Neural cell (in vitro differentiated cells): ENCODE measurements around the gene ARID3C. TPM values are rescaled to one million over a fixed set of nuclear protein-coding genes. Genes with fewer than 3 reads are reported as not detected.

Experiments
- H2AFZ ChIP-seq: fragments of 200-600, 300-800 bp; sonication (generic), shearing (Covaris generic); 2 replicates; pipeline ENCODE4 v1.6.0; 2014; ENCODE audit warnings: low read depth, mild to moderate bottlenecking, antibody characterized with exemption, low read length, moderate library complexity
- H3F3A ChIP-seq: fragments of 200-600 bp; shearing (Covaris generic); 2 replicates; pipeline ENCODE4 v1.6.1; 2016; ENCODE audit warnings: mild to moderate bottlenecking, moderate library complexity, mixed read lengths, antibody characterized with exemption, low read length; ENCODE audit not compliant: insufficient read depth, poor library complexity, severe bottlenecking
- H3K27ac ChIP-seq: fragments of 200-600, 300-800 bp; sonication (generic), shearing (Covaris generic); 2 replicates; pipeline ENCODE4 v1.5.1; 2014; ENCODE audit warnings: mild to moderate bottlenecking, low read length, moderate library complexity
- H3K27me3 ChIP-seq: fragments of 300-800, 200-600 bp; sonication (generic), shearing (Covaris generic); 2 replicates; pipeline ENCODE4 v1.6.0; 2014; ENCODE audit warnings: mild to moderate bottlenecking, low read depth, low read length, moderate library complexity; ENCODE audit not compliant: insufficient read depth
- H3K36me3 ChIP-seq: fragments of 300-800, 200-600 bp; sonication (generic), shearing (Covaris generic); 2 replicates; pipeline ENCODE4 v1.5.1; 2014; ENCODE audit warnings: mild to moderate bottlenecking, antibody characterized with exemption, low read length, moderate library complexity; ENCODE audit not compliant: insufficient read depth
- H3K4me2 ChIP-seq: fragments of 300-800, 200-600 bp; sonication (generic), shearing (Covaris generic); 2 replicates; pipeline ENCODE4 v1.6.0; 2014; ENCODE audit warnings: mild to moderate bottlenecking, low read length
- H3K4me3 ChIP-seq: fragments of 300-800, 200-600 bp; sonication (generic), shearing (Covaris generic); 2 replicates; pipeline ENCODE4 v1.5.1; 2014; ENCODE audit warnings: mild to moderate bottlenecking, low read length, moderate library complexity
- H3K79me2 ChIP-seq: fragments of 200-600 bp; shearing (Covaris generic); replicated peaks from 2 replicates; pipeline ENCODE4 v1.6.0; 2014; ENCODE audit warnings: mild to moderate bottlenecking, low read length, moderate library complexity; ENCODE audit not compliant: insufficient read depth
- H3K9ac ChIP-seq: fragments of 300-800, 200-600 bp; sonication (generic), shearing (Covaris generic); 2 replicates; pipeline ENCODE4 v1.6.1; 2016; ENCODE audit warnings: mild to moderate bottlenecking, low read length, mixed read lengths
- H3K9me2 ChIP-seq: fragments of 200-600 bp; shearing (Covaris generic); 2 replicates; pipeline ENCODE4 v1.6.1; 2016; ENCODE audit warnings: mild to moderate bottlenecking, low read length, mixed read lengths; ENCODE audit not compliant: insufficient read depth
- H3K9me3 ChIP-seq: fragments of 200-600, 300-800 bp; sonication (generic), shearing (Covaris generic); 2 replicates; pipeline ENCODE4 v1.6.1; 2016; ENCODE audit warnings: mild to moderate bottlenecking, mixed run types, low read length, moderate library complexity, mixed read lengths
- H4K20me1 ChIP-seq: fragments of 200-600 bp; shearing (Covaris generic); 2 replicates; pipeline ENCODE4 v1.6.1; 2016; ENCODE audit warnings: mild to moderate bottlenecking, mixed run types; ENCODE audit not compliant: insufficient read depth
- CTCF ChIP-seq: fragments of 450-650 bp; IDR thresholded peaks from 2 replicates; pipeline ENCODE4 v1.5.1; 2014; ENCODE audit warnings: antibody characterized with exemption, mild to moderate bottlenecking, moderate library complexity; ENCODE audit not compliant: poor library complexity, severe bottlenecking
- EP300 ChIP-seq: fragments of 450-650 bp; conservative IDR thresholded peaks from 2 replicates; pipeline ENCODE4 v1.6.1; 2014; ENCODE audit warnings: antibody characterized with exemption, mild to moderate bottlenecking, moderate library complexity; ENCODE audit not compliant: poor library complexity, severe bottlenecking
- EZH2 ChIP-seq: fragments of 200-600, 300-800 bp; shearing (Covaris generic), sonication (generic); IDR thresholded peaks from 2 replicates; pipeline ENCODE4 v1.6.1; 2014; ENCODE audit warnings: antibody characterized with exemption, low read length, borderline replicate concordance, mild to moderate bottlenecking; ENCODE audit not compliant: insufficient read depth, poor library complexity, severe bottlenecking
- MXI1 ChIP-seq: fragments of 450-650 bp; conservative IDR thresholded peaks from 2 replicates; pipeline ENCODE4 v1.6.1; 2014; ENCODE audit warnings: antibody characterized with exemption, mild to moderate bottlenecking; ENCODE audit not compliant: poor library complexity, severe bottlenecking
- POLR2AphosphoS5 ChIP-seq: IDR thresholded peaks from 2 replicates; pipeline ENCODE4 v1.6.1; 2012
- RAD21 ChIP-seq: fragments of 450-650 bp; conservative IDR thresholded peaks from 2 replicates; pipeline ENCODE4 v1.6.1; 2014; ENCODE audit warnings: antibody characterized with exemption, mild to moderate bottlenecking, moderate library complexity
- SMC3 ChIP-seq: fragments of 450-650 bp; conservative IDR thresholded peaks from 2 replicates; pipeline ENCODE4 v1.6.1; 2014; ENCODE audit warnings: antibody characterized with exemption, mild to moderate bottlenecking, moderate library complexity; ENCODE audit not compliant: poor library complexity
- TAF1 ChIP-seq: IDR thresholded peaks from 2 replicates; pipeline ENCODE4 v1.6.1; 2012; ENCODE audit warnings: low read depth
- polyA plus RNA-seq: library from polyadenylated mRNA; depleted of rRNA; stranded (reverse); fragments of >200 nt; gene quantifications from 2 replicates; pipeline ENCODE4 v1.2.3, GENCODE V29; 2014
- TF ChIP-seq, protein P1 (sequence below): IDR thresholded peaks from 2 replicates; pipeline ENCODE4 v1.6.1; 2012; ENCODE audit warnings: borderline replicate concordance

The ARID3C gene
- polyA plus RNA-seq, 1 donor from 2014 or later, result 2.8 TPM

DNA sequence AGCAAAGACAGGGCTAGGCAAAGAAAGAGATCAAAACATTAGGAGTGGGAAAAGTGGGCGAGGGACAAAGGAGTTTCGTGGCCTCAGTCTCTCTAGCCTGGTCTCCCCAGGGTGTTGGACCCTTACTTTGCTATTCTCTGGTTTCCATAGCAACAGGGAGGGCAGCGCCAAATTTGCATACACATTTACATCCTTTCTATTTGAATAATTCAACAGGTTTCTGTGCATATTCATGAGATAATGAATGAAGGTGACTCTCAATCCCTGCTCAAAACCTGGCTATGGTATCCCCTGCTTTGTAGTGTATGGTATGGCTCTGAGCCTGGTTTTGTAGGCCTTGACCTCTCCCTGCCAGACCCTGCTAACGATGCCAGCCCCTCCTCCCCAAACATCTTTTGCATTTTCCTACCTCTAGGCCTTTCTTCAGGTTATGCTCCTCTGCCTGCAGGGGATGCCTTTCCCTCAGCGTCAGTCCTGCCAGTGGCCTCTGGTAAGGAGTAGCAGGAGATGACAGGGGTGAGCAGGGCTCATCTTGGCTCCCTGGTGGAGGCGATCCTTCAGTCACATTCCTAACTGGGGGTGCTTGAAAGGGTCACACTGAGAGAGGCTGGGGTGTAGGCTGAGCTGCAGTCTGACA, 26.8 kb downstream of the ARID3C start:
- H3K36me3 ChIP-seq, result no peaks in the 10 kb centered on the region
- no peaks in the 10 kb centered on the region for H3K9me2 ChIP-seq
- peak; percentile 17 for TF ChIP-seq CTCF
- TF ChIP-seq, protein P1, sequence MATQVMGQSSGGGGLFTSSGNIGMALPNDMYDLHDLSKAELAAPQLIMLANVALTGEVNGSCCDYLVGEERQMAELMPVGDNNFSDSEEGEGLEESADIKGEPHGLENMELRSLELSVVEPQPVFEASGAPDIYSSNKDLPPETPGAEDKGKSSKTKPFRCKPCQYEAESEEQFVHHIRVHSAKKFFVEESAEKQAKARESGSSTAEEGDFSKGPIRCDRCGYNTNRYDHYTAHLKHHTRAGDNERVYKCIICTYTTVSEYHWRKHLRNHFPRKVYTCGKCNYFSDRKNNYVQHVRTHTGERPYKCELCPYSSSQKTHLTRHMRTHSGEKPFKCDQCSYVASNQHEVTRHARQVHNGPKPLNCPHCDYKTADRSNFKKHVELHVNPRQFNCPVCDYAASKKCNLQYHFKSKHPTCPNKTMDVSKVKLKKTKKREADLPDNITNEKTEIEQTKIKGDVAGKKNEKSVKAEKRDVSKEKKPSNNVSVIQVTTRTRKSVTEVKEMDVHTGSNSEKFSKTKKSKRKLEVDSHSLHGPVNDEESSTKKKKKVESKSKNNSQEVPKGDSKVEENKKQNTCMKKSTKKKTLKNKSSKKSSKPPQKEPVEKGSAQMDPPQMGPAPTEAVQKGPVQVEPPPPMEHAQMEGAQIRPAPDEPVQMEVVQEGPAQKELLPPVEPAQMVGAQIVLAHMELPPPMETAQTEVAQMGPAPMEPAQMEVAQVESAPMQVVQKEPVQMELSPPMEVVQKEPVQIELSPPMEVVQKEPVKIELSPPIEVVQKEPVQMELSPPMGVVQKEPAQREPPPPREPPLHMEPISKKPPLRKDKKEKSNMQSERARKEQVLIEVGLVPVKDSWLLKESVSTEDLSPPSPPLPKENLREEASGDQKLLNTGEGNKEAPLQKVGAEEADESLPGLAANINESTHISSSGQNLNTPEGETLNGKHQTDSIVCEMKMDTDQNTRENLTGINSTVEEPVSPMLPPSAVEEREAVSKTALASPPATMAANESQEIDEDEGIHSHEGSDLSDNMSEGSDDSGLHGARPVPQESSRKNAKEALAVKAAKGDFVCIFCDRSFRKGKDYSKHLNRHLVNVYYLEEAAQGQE, result no peak
- peak overlapping the region; percentile 25 for H3K4me2 ChIP-seq
- H3K27me3 ChIP-seq, result no peaks in the 10 kb centered on the region
- peak overlapping the region; percentile 55 for H3K27ac ChIP-seq
- peak overlapping the region; percentile 19 for H3K4me3 ChIP-seq
- no peaks in the 10 kb centered on the region for H3K9me3 ChIP-seq
- H3F3A ChIP-seq, result no peaks in the 10 kb centered on the region
- no peaks in the 10 kb centered on the region for H4K20me1 ChIP-seq
- H2AFZ ChIP-seq, result no peak overlapping the region
- H3K79me2 ChIP-seq, result no peaks in the 10 kb centered on the region
- H3K9ac ChIP-seq, result peak overlapping the region; percentile 44

DNA sequence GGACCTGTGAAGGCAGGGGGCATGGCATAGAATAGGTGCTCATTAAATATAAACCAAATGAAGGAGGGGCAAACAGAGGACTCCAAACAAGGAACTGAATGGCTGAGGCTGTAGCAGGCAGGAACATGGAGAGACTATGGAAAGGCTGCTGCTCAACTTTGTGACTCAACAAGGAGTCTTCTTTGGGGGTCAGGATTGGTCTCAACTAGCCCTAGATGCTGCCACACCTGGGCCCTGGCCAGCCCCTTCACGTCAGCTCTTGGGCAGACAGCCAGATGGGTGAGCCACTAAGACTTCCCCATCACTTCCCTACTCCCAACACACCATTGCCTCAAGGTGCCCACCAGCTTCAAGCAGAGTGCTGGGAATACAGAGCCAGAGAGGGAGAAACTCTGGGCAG, 28.0 kb downstream of the ARID3C start:
- no peak overlapping the region for H3K4me2 ChIP-seq
- no peak overlapping the region for H3K4me3 ChIP-seq
- H3K36me3 ChIP-seq, result no peaks in the 10 kb centered on the region
- H3K9me3 ChIP-seq, result no peaks in the 10 kb centered on the region
- no peaks in the 10 kb centered on the region for H3F3A ChIP-seq
- H2AFZ ChIP-seq, result no peak overlapping the region
- H3K27me3 ChIP-seq, result no peaks in the 10 kb centered on the region
- H3K9ac ChIP-seq, result no peak overlapping the region
- no peaks in the 10 kb centered on the region for H4K20me1 ChIP-seq
- H3K79me2 ChIP-seq, result no peaks in the 10 kb centered on the region
- H3K9me2 ChIP-seq, result no peaks in the 10 kb centered on the region
- TF ChIP-seq CTCF (no peak), RAD21 (no peak), POLR2AphosphoS5 (no peak), EP300 (no peak), SMC3 (no peak), MXI1 (no peak), TAF1 (no peak), EZH2 (no peak)
- TF ChIP-seq, protein P1, result no peak
- H3K27ac ChIP-seq, result no peak overlapping the region
